ENCODE results near the gene DPAGT1. TPM values are rescaled to one million over a fixed set of nuclear protein-coding genes. Genes with fewer than 3 reads are reported as not detected.

Gene DPAGT1
- total RNA-seq, 1 experiment from 2014 or later = 93.2 TPM

GRCh38 chr11:119116235-119116594, 14.6 kb upstream of the DPAGT1 start:
- DNase-seq (ENCODE audit: low spot score) = no peak

GRCh38 chr11:119115484-119116234, 14.0 kb upstream of the DPAGT1 start:
- no peak for DNase-seq (ENCODE audit: low spot score)

- DNase-seq (ENCODE audit: low spot score) = no peak
Measured at GRCh38 chr11:119114351-119114750, 12.7 kb upstream of the DPAGT1 start.

- DNase-seq (ENCODE audit: low spot score) = no peak
Measured at GRCh38 chr11:119113716-119114115, 12.1 kb upstream of the DPAGT1 start.

GRCh38 chr11:119112314-119113020, 10.8 kb upstream of the DPAGT1 start:
- DNase-seq (ENCODE audit: low spot score) = no peak

- DNase-seq (ENCODE audit: low spot score) = no peak
Measured at GRCh38 chr11:119111361-119111925, 9.8 kb upstream of the DPAGT1 start.

GRCh38 chr11:119110439-119110838, 8.8 kb upstream of the DPAGT1 start:
- DNase-seq (ENCODE audit: low spot score) = no peak

- no peak for DNase-seq (ENCODE audit: low spot score)
Measured at GRCh38 chr11:119109843-119110242, 8.2 kb upstream of the DPAGT1 start.

- no peak for DNase-seq (ENCODE audit: low spot score)
Measured at GRCh38 chr11:119108857-119109221, 7.2 kb upstream of the DPAGT1 start.

GRCh38 chr11:119108146-119108856, 6.6 kb upstream of the DPAGT1 start:
- DNase-seq (ENCODE audit: low spot score) = peak; percentile 81

- no peak for DNase-seq (ENCODE audit: low spot score)
Measured at GRCh38 chr11:119107538-119108145, 6.0 kb upstream of the DPAGT1 start.

GRCh38 chr11:119106564-119107537, 5.2 kb upstream of the DPAGT1 start, which contains the start of gene C2CD2L:
C2CD2L (plus strand) TSS chr11:119107344; CDS start chr11:119107742, 398 bp downstream.
- peak; percentile 96 for DNase-seq (ENCODE audit: low spot score)

- DNase-seq (ENCODE audit: low spot score) = no peak
Measured at GRCh38 chr11:119103793-119104192, 2.1 kb upstream of the DPAGT1 start.

GRCh38 chr11:119103161-119103664, 1.6 kb upstream of the DPAGT1 start:
- peak; percentile 30 for DNase-seq (ENCODE audit: low spot score)

GRCh38 chr11:119100994-119101758, 477 bp downstream of the DPAGT1 start:
- DNase-seq (ENCODE audit: low spot score) = no peak

GRCh38 chr11:119100246-119100970, 1.2 kb downstream of the DPAGT1 start:
- peak; percentile 79 for DNase-seq (ENCODE audit: low spot score)

- no peak for DNase-seq (ENCODE audit: low spot score)
Measured at GRCh38 chr11:119099711-119100110, 1.9 kb downstream of the DPAGT1 start.

- peak; percentile 100 for DNase-seq (ENCODE audit: low spot score)
Measured at GRCh38 chr11:119095066-119095880, 6.4 kb downstream of the DPAGT1 start.

Measured in HT-29 (cell line).